Retina (tissue), 1 donor: ENCODE measurements around the gene IDE.
"Not testable (repeated sequence)": the region's sequence is repeated elsewhere in the genome, so short reads cannot be mapped to it uniquely, and the experiment has no call there.

ENCODE experiments used
- DNase-seq: peaks from one replicate; pipeline ENCODE4 v3.0.0-alpha.2; 2016

The IDE gene

GRCh38 chr10:92413519-92413918, 160.4 kb downstream of the IDE start:
- DNase-seq, result no peak

GRCh38 chr10:92413011-92413410, 160.9 kb downstream of the IDE start:
- DNase-seq, result no peak

- no peak for DNase-seq
Observed at GRCh38 chr10:92411406-92411805, 162.5 kb downstream of the IDE start.

GRCh38 chr10:92410501-92410900, 163.4 kb downstream of the IDE start:
- no peak for DNase-seq

GRCh38 chr10:92408017-92408361, 165.9 kb downstream of the IDE start:
- DNase-seq, result no peak

- DNase-seq, result no peak
Observed at GRCh38 chr10:92407305-92408016, 166.4 kb downstream of the IDE start.

- no peak for DNase-seq
Observed at GRCh38 chr10:92405419-92405924, 168.4 kb downstream of the IDE start.

GRCh38 chr10:92404612-92405418, 169.1 kb downstream of the IDE start:
- DNase-seq, result no peak

- not testable (repeated sequence) for DNase-seq
Observed at GRCh38 chr10:92402234-92402633, 171.7 kb downstream of the IDE start.
